Kidney epithelial cell (primary cell): Measurements from ENCODE around the gene DNAJB8. TPM values are rescaled to one million over a fixed set of nuclear protein-coding genes. Genes with fewer than 3 reads are reported as not detected.

ENCODE experiments used
- DNase-seq: peaks from one replicate; pipeline ENCODE4 v3.0.0-alpha.2; 2010; ENCODE audit warnings: low read depth
- H3K27me3 ChIP-seq: 2 replicates; pipeline ENCODE4 v1.6.0; 2011; ENCODE audit warnings: low read length; ENCODE audit not compliant: control insufficient read depth, insufficient read depth
- H3K36me3 ChIP-seq: 2 replicates; pipeline ENCODE4 v1.5.1; 2011; ENCODE audit warnings: low read length; ENCODE audit not compliant: control insufficient read depth, insufficient read depth
- H3K4me3 ChIP-seq: 2 replicates; pipeline ENCODE4 v1.5.1; 2011; ENCODE audit warnings: low read depth, mild to moderate bottlenecking, control low read depth, low read length
- CTCF ChIP-seq: IDR thresholded peaks from 2 replicates; pipeline ENCODE4 v1.5.1; 2011; ENCODE audit warnings: mild to moderate bottlenecking, moderate library complexity, low read length, control low read depth, inconsistent platforms; ENCODE audit not compliant: insufficient read depth, poor library complexity, severe bottlenecking
- total RNA-seq: library from RNA; depleted of rRNA; stranded (reverse); fragments of >200 nt; gene quantifications from 2 replicates; pipeline ENCODE4 v1.2.3, GENCODE V29; 2015

Gene DNAJB8
- total RNA-seq, 1 donor from 2014 or later: not detected

- H3K4me3 ChIP-seq: peak overlapping the region; percentile 21
- TF ChIP-seq CTCF: peak; percentile 59
- H3K27me3 ChIP-seq: peaks cover 57% of the 10 kb centered on the region
- DNase-seq: no peak
- no peaks in the 10 kb centered on the region for H3K36me3 ChIP-seq
These were observed 30.8 kb upstream of the DNAJB8 start for GRCh38 chr3:128497305-128498126.

- H3K27me3 ChIP-seq: peaks cover 65% of the 10 kb centered on the region
- H3K4me3 ChIP-seq: no peak overlapping the region
- no peak for DNase-seq
- H3K36me3 ChIP-seq: no peaks in the 10 kb centered on the region
- TF ChIP-seq CTCF: no peak
These were observed 30.1 kb upstream of the DNAJB8 start for GRCh38 chr3:128496602-128497304.

GRCh38 chr3:128496019-128496601 is 29.4 kb upstream of the DNAJB8 start:
- DNase-seq: no peak
- TF ChIP-seq CTCF: no peak
- peaks cover 71% of the 10 kb centered on the region for H3K27me3 ChIP-seq

DNA sequence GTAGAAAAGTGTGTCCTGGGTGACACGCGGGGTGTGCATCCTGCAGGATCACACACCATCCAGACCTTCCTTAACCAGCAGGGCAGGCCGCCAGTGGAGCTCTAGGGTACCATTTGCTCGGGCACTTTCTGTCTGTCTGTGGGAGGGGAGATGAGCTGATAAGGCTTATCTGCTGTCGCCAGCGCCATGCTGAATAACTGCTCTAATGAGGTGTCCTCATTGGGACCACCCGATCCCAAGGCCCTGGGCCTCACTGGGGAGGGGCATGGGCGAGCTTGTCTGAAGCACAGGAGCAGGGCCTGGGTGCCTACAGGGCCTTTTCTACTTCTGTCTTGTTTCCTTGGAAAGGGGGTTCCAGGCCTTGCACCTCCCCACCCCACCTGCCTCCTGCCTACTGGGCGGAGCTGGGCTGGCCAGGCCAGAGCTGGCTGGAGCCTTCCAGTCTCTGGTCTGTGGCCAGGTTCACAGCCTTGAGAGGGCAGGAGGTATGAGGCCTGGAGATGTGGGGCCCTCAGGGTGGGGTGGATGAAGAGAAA is 28.8 kb upstream of the DNAJB8 start:
- no peaks in the 10 kb centered on the region for H3K36me3 ChIP-seq
- peaks cover 78% of the 10 kb centered on the region for H3K27me3 ChIP-seq
- TF ChIP-seq CTCF: no peak
- H3K4me3 ChIP-seq: no peak overlapping the region
- no peak for DNase-seq

More at GRCh38 chr3:128496019-128496601, 29.4 kb upstream of the DNAJB8 start:
- H3K4me3 ChIP-seq: no peak overlapping the region
- no peaks in the 10 kb centered on the region for H3K36me3 ChIP-seq

- H3K36me3 ChIP-seq: no peaks in the 10 kb centered on the region
- no peak for DNase-seq
- TF ChIP-seq CTCF: no peak
- H3K27me3 ChIP-seq: peaks cover 89% of the 10 kb centered on the region
- H3K4me3 ChIP-seq: no peak overlapping the region
These were observed 27.6 kb upstream of the DNAJB8 start for GRCh38 chr3:128494367-128494650.
